Measurements from ENCODE around the gene WDR6.
A peak's percentile ranks its signal among the peaks of the same experiment; 100 is the strongest.

Gene WDR6

DNA sequence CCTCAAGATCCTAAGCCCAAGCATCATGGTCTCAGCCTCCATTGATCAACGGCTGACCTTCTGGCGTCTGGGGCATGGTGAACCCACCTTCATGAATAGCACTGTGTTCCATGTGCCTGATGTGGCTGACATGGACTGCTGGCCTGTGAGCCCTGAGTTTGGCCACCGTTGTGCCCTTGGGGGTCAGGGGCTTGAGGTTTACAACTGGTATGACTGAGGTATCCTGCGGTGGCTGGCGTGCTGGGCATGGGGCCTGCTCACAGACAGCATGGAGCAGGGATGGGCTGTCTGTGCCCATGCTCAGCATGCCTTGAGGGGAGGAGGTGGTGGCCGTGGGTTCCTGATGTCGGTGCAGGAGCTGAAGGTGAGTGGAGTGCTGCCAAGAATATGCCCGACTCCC, 7.9 kb downstream of the WDR6 start:
- ChIA-PET POLR2A (interaction anchor here (1.3 to 9.9 kb wide), 3 partner anchors 8 to 29 kb away, joined by 3 to 204 read pairs (median 21); partner anchors contain the start of gene WDR6), CTCF (interaction anchor here (2.5 kb wide), 1 partner anchor 27 kb away, joined by 18 read pairs; no protein-coding TSS in a partner anchor)
- TF ChIP-seq LEF1 (IDR thresholded peaks at IDR 0.05; ENCODE audit: borderline replicate concordance): no peak
- no peak for TF ChIP-seq BHLHE40 (IDR thresholded peaks at IDR 0.05; ENCODE audit: borderline replicate concordance)
- no peak for TF ChIP-seq FOXM1 (IDR thresholded peaks at IDR 0.05; ENCODE audit: borderline replicate concordance)
- no peak for TF ChIP-seq CTBP1 (IDR thresholded peaks at IDR 0.05; ENCODE audit: borderline replicate concordance)
- TF ChIP-seq ELF4 (IDR thresholded peaks at IDR 0.05): no peak
- TF ChIP-seq ARNT (IDR thresholded peaks at IDR 0.05): no peak
- TF ChIP-seq ZNF384 (IDR thresholded peaks at IDR 0.05): no peak
- no peak for TF ChIP-seq TARDBP (IDR thresholded peaks at IDR 0.05)
- no peak for TF ChIP-seq SUZ12 (IDR thresholded peaks at IDR 0.05)
- no peak for TF ChIP-seq L3MBTL2 (conservative IDR thresholded peaks at IDR 0.05)
- TF ChIP-seq NFRKB (IDR thresholded peaks at IDR 0.05): no peak
- TF ChIP-seq FOXK2 (IDR thresholded peaks at IDR 0.05): no peak
- no peak for TF ChIP-seq FOXA1 (IDR thresholded peaks at IDR 0.05)
- no peak for TF ChIP-seq SP1 (IDR thresholded peaks at IDR 0.05)
- no peak for DNase-seq (ENCODE audit: extremely low spot score)

DNA sequence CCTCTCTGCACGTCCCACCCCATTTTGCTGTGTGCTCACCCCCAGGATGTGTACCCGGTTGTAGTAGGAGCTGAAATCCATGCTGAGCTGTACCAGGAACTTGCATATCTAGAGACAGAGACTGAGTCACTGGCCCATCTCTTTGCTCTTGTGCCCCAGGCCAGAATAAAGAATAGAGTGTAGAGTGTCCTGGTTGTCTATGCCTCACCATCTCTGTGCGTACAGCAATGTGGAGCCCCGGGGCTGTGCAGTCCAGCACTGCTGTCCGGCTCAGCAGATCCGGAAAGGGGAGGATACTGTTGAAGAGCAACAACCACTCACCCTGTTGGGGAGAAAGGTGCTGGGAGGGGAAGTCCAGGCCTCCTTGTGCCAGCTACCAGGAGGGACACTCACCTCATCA, 8.6 kb downstream of the WDR6 start:
- CTCF ChIA-PET: no interaction called here
- POLR2A ChIA-PET: interaction anchor here (1.2 to 9.9 kb wide), 3 partner anchors 9 to 14 kb away, joined by 4 to 204 read pairs (median 21); partner anchors contain the start of genes IMPDH2 and WDR6
- TF ChIP-seq FOXM1 (IDR thresholded peaks at IDR 0.05; ENCODE audit: borderline replicate concordance): no peak
- TF ChIP-seq SUZ12 (IDR thresholded peaks at IDR 0.05): no peak
- no peak for TF ChIP-seq TARDBP (IDR thresholded peaks at IDR 0.05)
- TF ChIP-seq HDGF (IDR thresholded peaks at IDR 0.05; ENCODE audit: borderline replicate concordance): no peak
- TF ChIP-seq ZNF384 (IDR thresholded peaks at IDR 0.05): no peak
- TF ChIP-seq BHLHE40 (IDR thresholded peaks at IDR 0.05; ENCODE audit: borderline replicate concordance): no peak
- TF ChIP-seq SP1 (IDR thresholded peaks at IDR 0.05): no peak
- TF ChIP-seq L3MBTL2 (conservative IDR thresholded peaks at IDR 0.05): no peak
- no peak for TF ChIP-seq FOXK2 (IDR thresholded peaks at IDR 0.05)
- TF ChIP-seq, protein P1, sequence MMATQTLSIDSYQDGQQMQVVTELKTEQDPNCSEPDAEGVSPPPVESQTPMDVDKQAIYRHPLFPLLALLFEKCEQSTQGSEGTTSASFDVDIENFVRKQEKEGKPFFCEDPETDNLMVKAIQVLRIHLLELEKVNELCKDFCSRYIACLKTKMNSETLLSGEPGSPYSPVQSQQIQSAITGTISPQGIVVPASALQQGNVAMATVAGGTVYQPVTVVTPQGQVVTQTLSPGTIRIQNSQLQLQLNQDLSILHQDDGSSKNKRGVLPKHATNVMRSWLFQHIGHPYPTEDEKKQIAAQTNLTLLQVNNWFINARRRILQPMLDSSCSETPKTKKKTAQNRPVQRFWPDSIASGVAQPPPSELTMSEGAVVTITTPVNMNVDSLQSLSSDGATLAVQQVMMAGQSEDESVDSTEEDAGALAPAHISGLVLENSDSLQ (IDR thresholded peaks at IDR 0.05): no peak
- no peak for TF ChIP-seq ELF4 (IDR thresholded peaks at IDR 0.05)
- no peak for TF ChIP-seq ARNT (IDR thresholded peaks at IDR 0.05)

DNA sequence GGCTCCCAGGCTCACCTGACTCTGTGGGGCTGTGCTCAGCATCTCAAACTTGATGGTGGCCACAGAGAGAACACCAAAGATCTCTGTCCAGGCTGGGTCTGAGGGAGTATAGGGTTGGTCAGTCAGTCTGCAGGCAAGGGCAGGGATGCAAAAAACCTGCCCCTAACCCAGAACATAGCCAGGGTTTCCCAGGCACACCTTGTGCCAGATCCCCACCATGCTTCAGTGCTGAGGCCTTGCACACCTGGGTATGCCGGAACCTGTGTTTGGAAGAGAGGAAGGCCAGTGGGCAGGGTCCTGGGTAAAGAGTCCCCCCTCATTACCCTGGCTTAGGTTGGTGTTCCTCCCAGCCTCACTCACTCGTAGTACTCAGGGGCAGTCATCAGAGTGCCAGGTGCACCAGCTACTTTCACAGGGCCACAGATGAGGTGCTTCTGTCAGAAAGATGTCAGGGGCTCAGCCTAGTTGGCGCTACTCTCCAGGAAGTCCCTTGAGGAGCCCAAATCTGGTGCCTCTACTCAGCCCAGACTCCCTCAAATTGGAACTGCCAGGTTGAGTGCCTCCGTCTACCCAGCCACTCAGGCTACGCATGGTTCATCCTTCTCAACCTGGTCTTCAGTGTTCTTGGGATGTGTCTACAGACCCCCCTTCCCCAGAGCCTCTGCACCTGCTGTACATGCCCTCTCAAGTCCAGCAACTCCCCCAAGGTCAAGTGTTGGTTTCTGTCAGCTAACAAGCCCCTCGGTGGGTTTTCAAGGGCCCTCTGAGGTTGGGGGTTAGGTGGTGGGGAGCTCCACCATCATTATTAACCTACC, 9.4 kb downstream of the WDR6 start:
- ChIA-PET CTCF (interaction anchor here (1.0 kb wide), 1 partner anchor 27 kb away, joined by 3 read pairs; no protein-coding TSS in a partner anchor), POLR2A (interaction anchor here (0.6 to 9.9 kb wide), 6 partner anchors 10 to 76 kb away, joined by 3 to 204 read pairs (median 22); partner anchors contain the start of genes IMPDH2, P4HTM and WDR6)
- no peak for DNase-seq (ENCODE audit: extremely low spot score)
- TF ChIP-seq NFRKB (IDR thresholded peaks at IDR 0.05): no peak
- TF ChIP-seq HDGF (IDR thresholded peaks at IDR 0.05; ENCODE audit: borderline replicate concordance): no peak
- no peak for TF ChIP-seq ELF4 (IDR thresholded peaks at IDR 0.05)
- TF ChIP-seq, protein P1 (IDR thresholded peaks at IDR 0.05): no peak
- no peak for TF ChIP-seq FOXK2 (IDR thresholded peaks at IDR 0.05)
- no peak for TF ChIP-seq SUZ12 (IDR thresholded peaks at IDR 0.05)
- TF ChIP-seq FOXA1 (IDR thresholded peaks at IDR 0.05): no peak
- no peak for TF ChIP-seq SP1 (IDR thresholded peaks at IDR 0.05)
- TF ChIP-seq CTBP1 (IDR thresholded peaks at IDR 0.05; ENCODE audit: borderline replicate concordance): no peak
- TF ChIP-seq TARDBP (IDR thresholded peaks at IDR 0.05): no peak
- no peak for TF ChIP-seq L3MBTL2 (conservative IDR thresholded peaks at IDR 0.05)
- TF ChIP-seq FOXM1 (IDR thresholded peaks at IDR 0.05; ENCODE audit: borderline replicate concordance): no peak
- TF ChIP-seq ZNF384 (IDR thresholded peaks at IDR 0.05): no peak
- TF ChIP-seq ARNT (IDR thresholded peaks at IDR 0.05): no peak
- TF ChIP-seq LEF1 (IDR thresholded peaks at IDR 0.05; ENCODE audit: borderline replicate concordance): no peak
- TF ChIP-seq BHLHE40 (IDR thresholded peaks at IDR 0.05; ENCODE audit: borderline replicate concordance): no peak

More for the DNA sequence above, 8.6 kb downstream of the WDR6 start:
- no peak for DNase-seq (ENCODE audit: extremely low spot score)

GRCh38 chr3:49017229-49017970, 10.2 kb downstream of the WDR6 start:
- TF ChIP-seq BHLHE40 (IDR thresholded peaks at IDR 0.05; ENCODE audit: borderline replicate concordance) (no peak), HDGF (IDR thresholded peaks at IDR 0.05; ENCODE audit: borderline replicate concordance) (no peak), ARNT (IDR thresholded peaks at IDR 0.05) (no peak), L3MBTL2 (conservative IDR thresholded peaks at IDR 0.05) (no peak)
- CTCF ChIA-PET: interaction anchor here (0.5 to 1.0 kb wide), 3 partner anchors 28 to 562 kb away, joined by 3 to 4 read pairs (median 3); no protein-coding TSS in a partner anchor
- POLR2A ChIA-PET: interaction anchor here (0.6 to 9.9 kb wide), 6 partner anchors 11 to 77 kb away, joined by 3 to 204 read pairs (median 22); partner anchors contain the start of genes IMPDH2, P4HTM, QRICH1 and WDR6
- no peak for DNase-seq (ENCODE audit: extremely low spot score)

DNA sequence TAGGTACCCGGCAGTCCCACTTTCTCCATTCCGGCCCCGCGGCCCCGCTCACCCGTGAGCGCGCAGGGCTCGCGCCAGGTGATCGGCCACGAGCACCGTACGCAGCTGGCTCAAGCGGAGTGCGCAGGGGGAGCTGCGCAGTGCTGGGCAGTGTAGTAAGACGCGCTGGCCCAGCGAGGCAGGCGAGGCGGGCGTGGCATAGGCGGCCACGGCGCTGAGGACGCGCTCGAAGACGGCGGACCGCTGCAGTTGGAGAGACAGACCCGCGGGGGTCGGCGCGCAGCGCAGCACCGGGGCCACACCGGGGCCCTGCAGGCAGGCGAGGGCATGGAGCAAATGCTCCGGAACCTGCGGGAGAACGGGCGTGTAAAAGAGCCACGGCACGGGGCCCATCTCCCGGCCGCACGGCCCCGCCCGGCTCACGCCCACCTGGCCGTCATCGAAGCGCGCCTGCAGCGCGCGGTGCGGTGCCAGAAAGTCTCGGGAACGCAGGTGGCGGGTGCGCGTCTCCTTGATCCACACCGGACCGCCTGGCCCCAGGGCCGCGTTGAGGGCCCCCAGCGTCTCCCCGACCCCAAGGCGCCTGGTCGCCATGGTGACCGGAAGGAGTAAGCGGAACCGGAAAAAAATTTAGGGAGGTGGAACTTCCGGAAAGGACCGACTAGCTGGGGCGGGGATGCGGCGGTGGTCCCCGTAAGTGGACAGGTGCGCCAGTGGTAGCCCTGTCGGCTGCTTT, 10.9 kb downstream of the WDR6 start, which contains the start of gene DALRD3:
Gene DALRD3 (minus strand): TSS at position 610 of the 736 bp plus-strand sequence. CDS start 16 bp downstream, at position 594.
- ChIA-PET CTCF (interaction anchor here (0.6 to 1.0 kb wide), 2 partner anchors 76 to 458 kb away, joined by 3 read pairs; no protein-coding TSS in a partner anchor), POLR2A (interaction anchor here (0.6 to 9.9 kb wide), 6 partner anchors 11 to 76 kb away, joined by 3 to 204 read pairs (median 22); partner anchors contain the start of genes IMPDH2, P4HTM, QRICH1 and WDR6)
- TF ChIP-seq L3MBTL2 (conservative IDR thresholded peaks at IDR 0.05) (peak; percentile 41), ZNF384 (IDR thresholded peaks at IDR 0.05) (no peak), CTBP1 (IDR thresholded peaks at IDR 0.05; ENCODE audit: borderline replicate concordance) (peak; percentile 63; the same call in 1 of the 2 replicates)
- DNase-seq (ENCODE audit: extremely low spot score): peak; percentile 52

All from HEK293T (cell line).